ENCODE data around the gene ELMO1. TPM values are rescaled to one million over a fixed set of nuclear protein-coding genes. Genes with fewer than 3 reads are reported as not detected.

The ELMO1 gene
- total and polyA plus RNA-seq, 2 of the 13 experiments (the other 11 are each of a cell fraction or from before 2014, with no cell fraction given): 0.11 to 0.17 TPM

GRCh38 chr7:37201003-37201875, 247.4 kb downstream of the ELMO1 start (continued):
- TF ChIP-seq THAP11 (CRISPR knock-in tag; IDR thresholded peaks at IDR 0.05) (peak; percentile 48; the same call in 1 of the 2 replicates), ZNF883 (CRISPR knock-in tag; IDR thresholded peaks at IDR 0.05; ENCODE audit: not compliant biosample characterization) (no peak), ZNF530 (CRISPR knock-in tag; IDR thresholded peaks at IDR 0.05; ENCODE audit: low read depth) (no peak), SMC3 (IDR thresholded peaks at IDR 0.05; ENCODE audit: low read length) (peak; percentile 98), RARA (CRISPR knock-in tag; IDR thresholded peaks at IDR 0.05) (peak; percentile 63; the same call in 1 of the 2 replicates), ZNF580 (CRISPR knock-in tag; IDR thresholded peaks at IDR 0.05; ENCODE audit: borderline replicate concordance, low read depth) (0 out of 2 replicates have a peak, but pooled peaks have one; percentile 42), ZNF792 (CRISPR knock-in tag; IDR thresholded peaks at IDR 0.05) (no peak), ZNF761 (CRISPR knock-in tag; conservative IDR thresholded peaks at IDR 0.05) (no peak), ZNF644 (CRISPR knock-in tag; IDR thresholded peaks at IDR 0.05; ENCODE audit: low read depth) (no peak), DPF2 (CRISPR knock-in tag; IDR thresholded peaks at IDR 0.05; ENCODE audit: borderline replicate concordance, low read depth) (no peak), FOSL2 (CRISPR knock-in tag; IDR thresholded peaks at IDR 0.05) (peak; percentile 23; the same call in 1 of the 2 replicates), MIER3 (CRISPR knock-in tag; IDR thresholded peaks at IDR 0.05; ENCODE audit: borderline replicate concordance) (0 out of 2 replicates have a peak, but pooled peaks have one; percentile 30), KLF6 (CRISPR knock-in tag; IDR thresholded peaks at IDR 0.05) (no peak)
- TF ChIP-seq, protein P1, sequence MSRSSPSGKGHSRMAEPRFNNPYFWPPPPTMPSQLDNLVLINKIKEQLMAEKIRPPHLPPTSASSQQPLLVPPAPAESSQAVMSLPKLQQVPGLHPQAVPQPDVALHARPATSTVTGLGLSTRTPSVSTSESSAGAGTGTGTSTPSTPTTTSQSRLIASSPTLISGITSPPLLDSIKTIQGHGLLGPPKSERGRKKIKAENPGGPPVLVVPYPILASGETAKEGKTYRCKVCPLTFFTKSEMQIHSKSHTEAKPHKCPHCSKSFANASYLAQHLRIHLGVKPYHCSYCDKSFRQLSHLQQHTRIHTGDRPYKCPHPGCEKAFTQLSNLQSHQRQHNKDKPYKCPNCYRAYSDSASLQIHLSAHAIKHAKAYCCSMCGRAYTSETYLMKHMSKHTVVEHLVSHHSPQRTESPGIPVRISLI (CRISPR knock-in tag; IDR thresholded peaks at IDR 0.05; ENCODE audit: borderline replicate concordance): no peak
- TF ChIP-seq, protein P2, sequence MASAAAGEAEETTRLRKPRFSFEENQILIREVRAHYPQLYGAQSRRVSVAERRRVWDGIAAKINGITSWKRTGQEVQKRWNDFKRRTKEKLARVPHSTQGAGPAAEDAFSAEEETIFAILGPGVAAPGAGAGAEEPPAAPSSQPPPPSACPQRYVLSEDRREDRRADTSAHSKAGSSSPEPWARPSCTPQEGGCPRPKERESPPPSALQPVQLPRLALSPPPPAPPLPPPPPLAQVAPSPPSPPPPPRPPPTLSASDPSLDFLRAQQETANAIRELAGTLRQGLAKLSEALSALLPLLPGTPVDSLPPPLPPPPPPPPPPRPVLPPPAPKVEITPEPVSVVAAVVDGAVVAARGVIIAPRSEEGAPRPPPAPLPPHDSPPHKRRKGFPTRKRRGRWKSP (CRISPR knock-in tag; IDR thresholded peaks at IDR 0.05): 0 out of 2 replicates have a peak, but pooled peaks have one; percentile 49
- TF ChIP-seq, protein P3, sequence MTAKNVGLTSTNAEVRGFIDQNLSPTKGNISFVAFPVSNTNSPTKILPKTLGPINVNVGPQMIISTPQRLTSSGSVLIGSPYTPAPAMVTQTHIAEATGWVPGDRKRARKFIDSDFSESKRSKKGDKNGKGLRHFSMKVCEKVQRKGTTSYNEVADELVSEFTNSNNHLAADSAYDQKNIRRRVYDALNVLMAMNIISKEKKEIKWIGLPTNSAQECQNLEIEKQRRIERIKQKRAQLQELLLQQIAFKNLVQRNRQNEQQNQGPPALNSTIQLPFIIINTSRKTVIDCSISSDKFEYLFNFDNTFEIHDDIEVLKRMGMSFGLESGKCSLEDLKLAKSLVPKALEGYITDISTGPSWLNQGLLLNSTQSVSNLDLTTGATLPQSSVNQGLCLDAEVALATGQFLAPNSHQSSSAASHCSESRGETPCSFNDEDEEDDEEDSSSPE (CRISPR knock-in tag; IDR thresholded peaks at IDR 0.05): no peak

Measured in HepG2 (cell line).